Natural killer cell (primary cell): ENCODE data around the gene PLEKHA6. TPM values are rescaled to one million over a fixed set of nuclear protein-coding genes. Genes with fewer than 3 reads are reported as not detected.

Source experiments
- ATAC-seq, 3 donors: fragments of 150-1000 bp in 2 of 3; fragments of 200-7000 bp in 1 of 3; cut with Tn5 transposase; 1 replicate in 1 of 3; 2 replicates in 2 of 3; pipeline ENCODE4 v1.10.0; 2021; ENCODE audit warnings: mild to moderate bottlenecking in 2 of 3, moderate library complexity in 2 of 3
- DNase-seq, 2 donors: peaks; one replicate each; pipeline versions ENCODE4 v3.0.0 to v3.0.0-alpha.2; 2013 to 2021; ENCODE audit warnings: mixed read lengths in 1 of 2
- H3K27ac ChIP-seq: one replicate; pipeline ENCODE4 v1.5.1; 2013; ENCODE audit warnings: mild to moderate bottlenecking, low read length
- H3K27me3 ChIP-seq: one replicate; pipeline ENCODE4 v1.6.1; 2013; ENCODE audit warnings: low read length; ENCODE audit not compliant: control insufficient read depth, insufficient read depth
- H3K36me3 ChIP-seq: one replicate; pipeline ENCODE4 v1.6.1; 2013; ENCODE audit warnings: low read length; ENCODE audit not compliant: control insufficient read depth, insufficient read depth
- H3K4me1 ChIP-seq: one replicate; pipeline ENCODE4 v1.6.1; 2013; ENCODE audit warnings: low read length; ENCODE audit not compliant: control insufficient read depth, insufficient read depth
- H3K4me3 ChIP-seq: one replicate; pipeline ENCODE4 v1.5.1; 2013; ENCODE audit warnings: low read length
- H3K9me3 ChIP-seq: one replicate; pipeline ENCODE4 v1.6.1; 2013; ENCODE audit warnings: low read length; ENCODE audit not compliant: control insufficient read depth, insufficient read depth
- H3K27ac Mint-ChIP-seq, 2 donors: one replicate each; pipeline ENCODE4 v1.8.0; 2022; ENCODE audit warnings: mild to moderate bottlenecking in 2 of 2, mixed read lengths in 2 of 2, moderate library complexity in 1 of 2
- H3K27me3 Mint-ChIP-seq, 2 donors: one replicate each; pipeline ENCODE4 v1.8.0; 2022; ENCODE audit warnings: low read depth in 2 of 2, mixed read lengths in 2 of 2
- H3K36me3 Mint-ChIP-seq: one replicate; pipeline ENCODE4 v1.8.0; 2022; ENCODE audit warnings: mixed read lengths
- H3K4me1 Mint-ChIP-seq, 2 donors: one replicate each; pipeline ENCODE4 v1.8.0; 2022; ENCODE audit warnings: mixed read lengths in 2 of 2
- H3K4me3 Mint-ChIP-seq: one replicate; pipeline ENCODE4 v1.8.0; 2022; ENCODE audit warnings: mild to moderate bottlenecking, moderate library complexity, mixed read lengths
- H3K9me3 Mint-ChIP-seq, 2 donors: one replicate each; pipeline ENCODE4 v1.8.0; 2022; ENCODE audit warnings: mixed read lengths in 2 of 2
- WGBS: methylation state at CpG from one replicate; pipeline ENCODE4 v1.1.7; 2013; ENCODE audit warnings: missing lambda C conversion rate; ENCODE audit not compliant: insufficient coverage; 5-methylcytosine and 5-hydroxymethylcytosine counted together
- intact Hi-C: fragments of 100-400 bp; cut with micrococcal nuclease; formaldehyde crosslinking; loops from one replicate; pipeline ENCODE4 v1.14.2; 2022
- total RNA-seq, 4 donors: library from RNA; stranded (reverse); fragments of 120-200 nt in 1 of 4; gene quantifications; one replicate each; pipeline versions ENCODE4 v1.2.3 to v1.2.4, GENCODE V29; 2013 to 2022
- TF ChIP-seq, protein P1 (sequence below): fragments of 200-600 bp; IDR thresholded peaks from one replicate; pipeline ENCODE4 v1.8.0; 2022; ENCODE audit warnings: antibody characterized with exemption

The PLEKHA6 gene
- total RNA-seq, 3 donors from 2014 or later (not counting 1 experiment from before 2014, with no cell fraction given), result 0.10 to 0.43 (median 0.16) TPM

DNA sequence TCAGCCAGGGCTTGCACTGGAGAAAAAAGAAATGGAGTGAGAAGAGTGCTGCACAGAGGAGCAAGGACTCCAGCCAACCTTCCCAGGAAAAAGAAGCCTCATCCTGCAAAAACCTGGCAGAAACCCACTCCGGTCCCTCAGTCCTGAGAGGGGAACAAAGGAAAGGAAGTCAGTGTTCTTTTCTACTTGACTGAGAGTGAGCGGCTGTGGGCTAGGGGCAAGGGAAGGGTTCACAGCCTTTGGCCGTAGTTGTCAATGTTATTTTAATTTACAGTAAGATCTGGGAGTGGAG is 137.0 kb downstream of the PLEKHA6 start:
- Histone ChIP-seq H3K27me3 (no peaks in the 10 kb centered on the region), H3K4me1 (peaks cover 6% of the 10 kb centered on the region), H3K27ac (no peak overlapping the region), H3K4me3 (no peak overlapping the region), H3K9me3 (no peaks in the 10 kb centered on the region), H3K36me3 (no peaks in the 10 kb centered on the region)
- H3K27ac Mint-ChIP-seq, result no peak overlapping the region
- H3K9me3 Mint-ChIP-seq, result no peaks in the 10 kb centered on the region
- ATAC-seq, result no peak
- no peak for DNase-seq
- 94% methylated on average over 3 of the region's 3 CpGs for WGBS
- H3K27me3 Mint-ChIP-seq, result peaks cover 0 to 3% of the 10 kb centered on the region in 2 donors
- TF ChIP-seq, protein P1, sequence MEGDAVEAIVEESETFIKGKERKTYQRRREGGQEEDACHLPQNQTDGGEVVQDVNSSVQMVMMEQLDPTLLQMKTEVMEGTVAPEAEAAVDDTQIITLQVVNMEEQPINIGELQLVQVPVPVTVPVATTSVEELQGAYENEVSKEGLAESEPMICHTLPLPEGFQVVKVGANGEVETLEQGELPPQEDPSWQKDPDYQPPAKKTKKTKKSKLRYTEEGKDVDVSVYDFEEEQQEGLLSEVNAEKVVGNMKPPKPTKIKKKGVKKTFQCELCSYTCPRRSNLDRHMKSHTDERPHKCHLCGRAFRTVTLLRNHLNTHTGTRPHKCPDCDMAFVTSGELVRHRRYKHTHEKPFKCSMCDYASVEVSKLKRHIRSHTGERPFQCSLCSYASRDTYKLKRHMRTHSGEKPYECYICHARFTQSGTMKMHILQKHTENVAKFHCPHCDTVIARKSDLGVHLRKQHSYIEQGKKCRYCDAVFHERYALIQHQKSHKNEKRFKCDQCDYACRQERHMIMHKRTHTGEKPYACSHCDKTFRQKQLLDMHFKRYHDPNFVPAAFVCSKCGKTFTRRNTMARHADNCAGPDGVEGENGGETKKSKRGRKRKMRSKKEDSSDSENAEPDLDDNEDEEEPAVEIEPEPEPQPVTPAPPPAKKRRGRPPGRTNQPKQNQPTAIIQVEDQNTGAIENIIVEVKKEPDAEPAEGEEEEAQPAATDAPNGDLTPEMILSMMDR, result no peak
- intact Hi-C loops, result no loop called here
- H3K36me3 Mint-ChIP-seq, result no peaks in the 10 kb centered on the region
- H3K4me1 Mint-ChIP-seq, result peaks cover 7% of the 10 kb centered on the region in 2 donors
- H3K4me3 Mint-ChIP-seq, result no peak overlapping the region

DNA sequence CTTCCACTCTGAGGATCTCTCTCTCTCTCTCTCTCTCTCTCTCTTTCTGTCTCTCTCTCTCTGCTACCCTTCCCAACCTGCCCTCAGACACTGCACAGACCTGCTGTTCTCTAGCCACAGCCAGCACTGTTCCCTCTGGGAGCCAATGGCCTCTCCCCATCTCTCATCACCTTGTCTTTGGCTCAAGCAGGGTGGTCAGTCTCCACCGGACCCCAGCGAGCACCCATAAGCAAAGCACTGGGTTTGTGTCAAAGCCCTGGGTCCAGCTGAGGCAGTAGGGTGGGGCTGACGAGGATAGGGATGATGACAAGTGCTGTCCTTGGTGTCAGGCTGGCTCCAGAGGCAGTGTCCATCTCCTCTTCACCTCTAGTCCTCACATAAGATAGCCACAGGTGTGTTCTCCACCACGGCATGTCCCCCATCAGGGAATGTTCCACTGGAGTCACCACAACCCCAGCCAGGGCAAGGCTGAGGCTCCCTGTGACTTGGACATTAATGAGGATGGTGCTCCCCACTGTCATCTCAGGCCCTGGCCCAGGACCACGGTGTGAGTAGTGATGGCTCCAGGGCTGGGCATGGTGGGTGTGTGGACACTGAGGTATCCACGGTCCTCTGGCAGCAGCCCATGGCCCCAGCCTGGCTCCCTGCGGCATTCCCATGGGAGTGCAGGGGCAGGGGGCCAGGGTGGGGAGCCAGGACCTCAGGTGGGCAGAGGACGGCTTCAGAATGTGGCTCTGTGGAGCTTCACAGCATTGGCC is 137.5 kb downstream of the PLEKHA6 start:
- intact Hi-C loops, result no loop called here
- Mint-ChIP-seq H3K36me3 (no peaks in the 10 kb centered on the region), H3K9me3 (no peaks in the 10 kb centered on the region), H3K27me3 (peaks cover 0 to 3% of the 10 kb centered on the region in 2 donors), H3K27ac (no peak overlapping the region), H3K4me3 (no peak overlapping the region), H3K4me1 (peaks cover 7% of the 10 kb centered on the region in 2 donors)
- H3K4me1 ChIP-seq, result peaks cover 6% of the 10 kb centered on the region
- no peak for ATAC-seq
- WGBS, result 78% methylated on average over 8 of the region's 8 CpGs
- H3K9me3 ChIP-seq, result no peaks in the 10 kb centered on the region
- no peaks in the 10 kb centered on the region for H3K27me3 ChIP-seq
- no peak overlapping the region for H3K27ac ChIP-seq
- TF ChIP-seq, protein P1, result no peak
- no peak for DNase-seq
- H3K4me3 ChIP-seq, result no peak overlapping the region
- H3K36me3 ChIP-seq, result no peaks in the 10 kb centered on the region

DNA sequence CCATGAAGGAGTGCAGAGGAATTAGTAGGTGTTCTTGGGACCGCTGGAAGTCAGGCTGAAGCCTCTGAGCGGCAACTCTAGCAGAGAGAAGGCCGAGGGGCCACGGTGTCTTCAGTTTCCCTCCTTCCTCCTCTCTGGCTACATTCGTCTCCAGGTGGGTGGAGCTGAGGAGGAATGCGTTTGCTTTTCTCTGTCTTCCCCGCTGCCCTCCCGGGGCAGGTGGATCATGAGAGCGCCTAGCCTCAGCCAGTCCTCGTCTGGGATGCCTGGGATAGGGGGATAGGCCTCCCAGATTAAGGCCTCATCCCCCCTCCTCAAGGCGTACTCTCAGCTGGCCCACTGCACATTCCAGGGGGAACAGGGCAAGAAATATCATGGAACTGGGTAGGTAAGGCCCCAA is 138.5 kb downstream of the PLEKHA6 start:
- H3K27me3 ChIP-seq, result no peaks in the 10 kb centered on the region
- peaks cover 7% of the 10 kb centered on the region in 2 donors for H3K4me1 Mint-ChIP-seq
- intact Hi-C loops, result no loop called here
- H3K4me3 ChIP-seq, result no peak overlapping the region
- H3K27ac Mint-ChIP-seq, result no peak overlapping the region
- no peaks in the 10 kb centered on the region for H3K9me3 ChIP-seq
- TF ChIP-seq, protein P1, result no peak
- 80% methylated on average over 9 of the region's 11 CpGs for WGBS
- no peak for ATAC-seq
- no peak for DNase-seq
- H3K4me3 Mint-ChIP-seq, result no peak overlapping the region
- peaks cover 0 to 3% of the 10 kb centered on the region in 2 donors for H3K27me3 Mint-ChIP-seq
- H3K36me3 ChIP-seq, result no peaks in the 10 kb centered on the region
- H3K36me3 Mint-ChIP-seq, result no peaks in the 10 kb centered on the region
- H3K9me3 Mint-ChIP-seq, result no peaks in the 10 kb centered on the region
- no peak overlapping the region for H3K27ac ChIP-seq
- H3K4me1 ChIP-seq, result peaks cover 6% of the 10 kb centered on the region
